DOHH2 (cell line): Measurements from ENCODE around the gene TDRD9.

Experiments used
- H3F3A ChIP-seq: fragments of 200-600 bp; sonication (generic), shearing (Covaris generic); 2 replicates; pipeline ENCODE4 v1.6.0; 2016; ENCODE audit warnings: antibody characterized with exemption, mild to moderate bottlenecking; ENCODE audit not compliant: control insufficient read depth, insufficient read depth
- H3K27ac ChIP-seq: fragments of 200-600 bp; sonication (generic); 2 replicates; pipeline ENCODE4 v1.5.1; 2014; ENCODE audit warnings: low read depth, mild to moderate bottlenecking, low read length, moderate library complexity
- H3K27me3 ChIP-seq: fragments of 200-600 bp; sonication (generic); 2 replicates; pipeline ENCODE4 v1.6.1; 2014; ENCODE audit warnings: mild to moderate bottlenecking, low read length, mixed read lengths; ENCODE audit not compliant: control insufficient read depth
- H3K36me3 ChIP-seq: fragments of 200-600 bp; sonication (generic); 2 replicates; pipeline ENCODE4 v1.6.1; 2014; ENCODE audit warnings: mild to moderate bottlenecking, low read length, moderate library complexity, mixed read lengths; ENCODE audit not compliant: control insufficient read depth
- H3K4me1 ChIP-seq: fragments of 200-600 bp; sonication (generic); 2 replicates; pipeline ENCODE4 v1.6.1; 2014; ENCODE audit warnings: mild to moderate bottlenecking, low read length, mixed read lengths; ENCODE audit not compliant: control insufficient read depth
- H3K4me2 ChIP-seq: fragments of 200-600 bp; sonication (generic); 2 replicates; pipeline ENCODE4 v1.6.0; 2014; ENCODE audit warnings: mild to moderate bottlenecking, low read length, moderate library complexity
- H3K4me3 ChIP-seq: fragments of 200-600 bp; sonication (generic); 2 replicates; pipeline ENCODE4 v1.5.1; 2014; ENCODE audit warnings: mild to moderate bottlenecking, low read length, mixed read lengths
- H3K79me2 ChIP-seq: fragments of 200-600 bp; sonication (generic); 2 replicates; pipeline ENCODE4 v1.6.1; 2014; ENCODE audit warnings: mild to moderate bottlenecking, low read length, mixed read lengths; ENCODE audit not compliant: control insufficient read depth
- H3K9me2 ChIP-seq: fragments of 200-600 bp; sonication (generic); replicated peaks from 2 replicates; pipeline ENCODE4 v1.6.1; 2014; ENCODE audit warnings: mild to moderate bottlenecking, low read length, mixed read lengths; ENCODE audit not compliant: control insufficient read depth
- H3K9me3 ChIP-seq: fragments of 200-600 bp; sonication (generic); 2 replicates; pipeline ENCODE4 v1.6.1; 2014; ENCODE audit warnings: antibody characterized with exemption, low read length, mixed read lengths; ENCODE audit not compliant: control insufficient read depth, insufficient read depth
- H4K20me1 ChIP-seq: fragments of 200-600 bp; sonication (generic); 2 replicates; pipeline ENCODE4 v1.6.0; 2014; ENCODE audit warnings: low read depth, mild to moderate bottlenecking, antibody characterized with exemption, low read length, moderate library complexity; ENCODE audit not compliant: control insufficient read depth, insufficient read depth
- CTCF ChIP-seq: fragments of 200-600 bp; sonication (generic); IDR thresholded peaks from one replicate; pipeline ENCODE4 v1.5.1; 2014; ENCODE audit warnings: antibody characterized with exemption, mild to moderate bottlenecking, low read depth, low read length; ENCODE audit not compliant: poor library complexity, severe bottlenecking
- EZH2phosphoT487 ChIP-seq: fragments of 200-600 bp; sonication (generic); IDR thresholded peaks from 2 replicates; pipeline ENCODE4 v1.6.1; 2017; ENCODE audit warnings: borderline replicate concordance, mild to moderate bottlenecking, antibody characterized with exemption, low read length, moderate library complexity, mixed read lengths

TDRD9 gene

DNA sequence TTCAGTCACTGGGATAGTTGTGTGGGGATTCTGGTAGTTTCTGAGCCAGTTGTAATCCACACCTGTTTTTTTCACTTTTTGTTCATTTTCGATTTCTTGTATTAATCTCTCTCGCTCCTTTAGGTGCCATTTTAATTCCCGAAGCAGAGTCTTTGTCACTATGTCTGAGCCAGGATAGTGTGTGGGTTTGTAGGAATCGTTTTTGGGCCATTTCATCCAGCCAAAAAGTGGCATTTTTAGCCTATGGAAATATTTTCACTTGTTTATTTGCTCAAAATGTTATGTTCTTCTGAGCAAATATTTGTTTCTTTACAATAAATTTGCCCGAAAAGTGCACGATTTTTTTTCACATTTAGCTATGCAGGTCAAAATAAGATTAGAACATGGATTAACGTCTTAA, 13.2 kb downstream of the TDRD9 start:
- H3K9me3 ChIP-seq, result no peaks in the 10 kb centered on the region
- H3K4me2 ChIP-seq, result no peak overlapping the region
- H4K20me1 ChIP-seq, result 0 out of 2 replicates have a peak, but pooled peaks cover 3% of the 10 kb centered on the region
- H3K4me3 ChIP-seq, result no peak overlapping the region
- H3K27me3 ChIP-seq, result peaks cover 36% of the 10 kb centered on the region
- no peak overlapping the region for H3K27ac ChIP-seq
- H3K79me2 ChIP-seq, result no peaks in the 10 kb centered on the region
- TF ChIP-seq CTCF, result no peak
- TF ChIP-seq EZH2phosphoT487, result no peak
- no peaks in the 10 kb centered on the region for H3K9me2 ChIP-seq
- H3F3A ChIP-seq, result no peaks in the 10 kb centered on the region
- no peaks in the 10 kb centered on the region for H3K4me1 ChIP-seq
- no peaks in the 10 kb centered on the region for H3K36me3 ChIP-seq

- Histone ChIP-seq H3K9me2 (no peaks in the 10 kb centered on the region), H3K4me2 (no peak within 1 kb of the TSS), H3K27me3 (peaks cover 36% of the 10 kb centered on the region)
Observed at GRCh38 chr14:103941973-103942736, 13.9 kb downstream of the TDRD9 start, which contains the start of gene RD3L. TSS of gene RD3L (minus strand) at chr14:103942529. CDS start at chr14:103941695, 834 bp downstream.

DNA sequence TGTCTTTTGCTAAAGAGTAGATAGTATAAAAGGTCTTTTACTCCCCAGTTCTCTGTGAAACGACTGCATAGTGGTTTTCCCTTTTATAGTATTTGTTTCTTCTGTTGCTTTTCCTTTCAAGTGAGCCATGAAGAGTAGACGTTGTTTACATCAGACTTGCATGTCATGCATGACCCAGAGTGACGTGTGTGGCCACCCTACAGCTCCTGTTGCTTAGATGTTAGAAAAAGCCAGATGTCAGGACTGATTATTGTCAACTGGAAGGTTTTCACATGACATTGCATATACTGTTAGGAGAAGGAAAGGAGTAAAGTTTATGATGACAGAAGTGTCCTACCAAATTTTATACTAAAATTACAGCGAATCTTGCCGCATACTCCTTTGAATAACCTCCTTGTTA, 15.4 kb downstream of the TDRD9 start:
- no peaks in the 10 kb centered on the region for H3K79me2 ChIP-seq

More at GRCh38 chr14:103941973-103942736, 13.9 kb downstream of the TDRD9 start, which contains the start of gene RD3L:
- H3K27ac ChIP-seq, result no peak within 1 kb of the TSS
- TF ChIP-seq CTCF (no peak), EZH2phosphoT487 (no peak)
- no peaks in the 10 kb centered on the region for H3K79me2 ChIP-seq
- H3K36me3 ChIP-seq, result no peaks in the 10 kb centered on the region
- H3K4me3 ChIP-seq, result no peak within 1 kb of the TSS
- no peaks in the 10 kb centered on the region for H3K4me1 ChIP-seq
- peaks cover 5% of the 10 kb centered on the region for H3K9me3 ChIP-seq
- 0 out of 2 replicates have a peak, but pooled peaks cover 3% of the 10 kb centered on the region for H4K20me1 ChIP-seq
- H3F3A ChIP-seq, result no peaks in the 10 kb centered on the region

More for the DNA sequence above, 15.4 kb downstream of the TDRD9 start:
- no peaks in the 10 kb centered on the region for H3K36me3 ChIP-seq
- peaks cover 6% of the 10 kb centered on the region for H3K9me3 ChIP-seq
- TF ChIP-seq CTCF, result no peak
- no peak for TF ChIP-seq EZH2phosphoT487
- H3K4me2 ChIP-seq, result no peak overlapping the region
- no peak overlapping the region for H3K4me3 ChIP-seq
- H3K27me3 ChIP-seq, result peaks cover 31% of the 10 kb centered on the region
- H3K4me1 ChIP-seq, result no peaks in the 10 kb centered on the region
- H3F3A ChIP-seq, result no peaks in the 10 kb centered on the region
- no peaks in the 10 kb centered on the region for H3K9me2 ChIP-seq
- H4K20me1 ChIP-seq, result 0 out of 2 replicates have a peak, but pooled peaks cover 3% of the 10 kb centered on the region
- H3K27ac ChIP-seq, result no peak overlapping the region
